Stimulated activated CD8-positive, alpha-beta memory T cell treated with anti-CD3 and anti-CD28 coated beads, Interleukin-4, amount 100 ng/mL, for 4 hours (primary cell): ENCODE measurements around the gene SH2D3C.
A peak's percentile ranks its signal among the peaks of the same experiment; 100 is the strongest.

Experiments used
- DNase-seq, 2 donors: peaks; one replicate each; pipeline ENCODE4 v3.0.0-alpha.2; 2020; ENCODE audit warnings: low read depth in 2 of 2, low spot score in 1 of 2

Gene SH2D3C

DNA sequence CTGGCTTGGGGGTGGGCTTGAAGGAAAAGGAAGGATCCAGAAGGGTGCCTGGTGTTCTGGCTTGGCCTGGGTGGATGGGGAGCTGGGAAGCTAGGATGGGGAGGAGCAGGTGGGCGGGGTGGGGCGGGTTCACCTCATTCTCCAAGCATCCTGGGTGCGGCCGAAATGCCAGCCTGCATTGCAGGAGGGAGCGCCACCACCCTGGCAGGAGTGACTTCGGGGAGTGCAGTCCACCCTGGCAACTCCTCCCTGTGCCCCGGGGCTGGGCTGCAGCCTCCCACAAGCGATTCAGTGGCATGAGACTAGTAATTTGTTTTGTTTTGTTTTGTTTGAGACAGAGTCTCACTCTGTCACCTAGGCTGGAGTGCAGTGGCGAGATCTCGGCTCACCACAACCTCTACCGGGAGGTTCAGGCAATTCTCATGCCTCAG, 57.1 kb downstream of the SH2D3C start:
- DNase-seq: no peak

DNA sequence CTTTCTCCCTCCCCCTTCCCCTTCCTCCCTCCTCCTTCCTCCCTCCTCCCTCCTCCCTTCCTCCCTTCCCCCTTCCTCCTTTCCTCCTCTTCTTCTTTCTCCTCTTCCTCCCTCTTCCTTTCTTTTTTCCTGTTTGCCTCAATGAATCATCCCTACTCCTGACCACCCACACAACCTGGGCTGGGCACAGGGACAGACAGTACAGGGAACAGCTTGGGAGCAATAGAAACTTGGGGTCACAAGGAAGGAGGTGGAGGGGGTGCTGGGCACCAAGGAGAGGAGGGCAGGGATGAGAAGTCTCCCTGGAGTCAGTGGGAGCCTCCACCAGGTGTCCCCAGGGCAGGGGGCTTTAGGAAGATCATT, 57.6 kb downstream of the SH2D3C start:
- DNase-seq: no peak

DNA sequence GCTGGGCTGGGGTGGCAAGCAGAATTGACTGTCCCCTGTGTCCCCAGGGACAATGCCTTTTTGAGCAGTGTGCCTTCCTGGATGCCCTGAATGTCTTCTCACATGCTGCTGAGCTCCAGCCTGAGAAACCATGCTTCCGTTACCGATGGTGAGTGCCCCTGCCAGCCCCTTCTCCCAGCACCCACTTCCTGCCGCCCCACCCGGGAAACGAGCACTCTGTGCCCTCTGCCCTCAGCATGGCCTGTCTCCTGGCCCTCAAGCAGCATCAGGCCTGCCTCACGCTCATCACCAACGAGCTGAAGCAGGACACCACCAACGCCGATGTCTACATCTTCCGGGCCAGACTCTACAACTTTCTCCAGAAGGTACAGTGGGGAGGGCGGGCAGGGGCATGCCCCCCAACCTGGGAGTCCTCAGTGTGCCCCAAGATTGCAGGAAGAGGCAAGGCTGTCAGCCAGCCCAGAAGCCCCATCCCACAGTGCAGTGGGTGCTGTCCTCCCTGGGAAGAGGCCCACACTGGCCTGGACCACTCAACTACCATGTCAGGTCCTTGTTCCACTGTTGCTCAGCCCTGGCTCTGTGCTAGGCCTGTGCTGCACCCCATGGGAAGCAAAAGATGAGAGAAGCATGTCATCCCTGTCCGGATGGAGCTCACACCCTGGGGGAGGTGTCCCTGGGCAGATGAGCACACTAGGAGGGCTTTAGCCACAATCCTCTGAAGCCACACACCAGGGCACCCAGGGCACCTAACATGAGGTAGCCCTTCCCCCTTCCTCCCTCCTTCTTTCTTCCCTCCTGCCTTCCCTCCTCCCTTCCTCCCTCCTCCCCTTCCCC, 58.2 kb downstream of the SH2D3C start:
- DNase-seq: no peak

DNA sequence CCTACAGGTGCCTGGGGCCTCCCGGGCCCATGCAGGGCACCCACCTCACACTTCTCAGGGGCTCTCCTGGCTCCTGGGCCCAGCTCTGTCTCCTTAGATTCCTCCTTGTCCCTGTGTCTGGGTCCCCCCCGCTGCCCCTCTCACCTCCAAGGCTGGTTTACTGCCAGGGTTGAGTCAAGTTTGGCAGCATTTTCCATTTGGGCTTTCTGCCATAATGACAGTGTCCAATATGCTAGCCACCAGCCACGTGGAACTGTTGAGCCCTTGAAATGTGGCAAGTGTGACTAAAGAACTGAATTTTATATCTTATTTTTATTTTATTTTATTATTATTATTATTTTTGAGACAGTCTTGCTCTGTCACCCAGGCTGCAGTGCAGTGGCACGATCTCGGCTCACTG, 60.7 kb downstream of the SH2D3C start:
- no peak for DNase-seq

DNA sequence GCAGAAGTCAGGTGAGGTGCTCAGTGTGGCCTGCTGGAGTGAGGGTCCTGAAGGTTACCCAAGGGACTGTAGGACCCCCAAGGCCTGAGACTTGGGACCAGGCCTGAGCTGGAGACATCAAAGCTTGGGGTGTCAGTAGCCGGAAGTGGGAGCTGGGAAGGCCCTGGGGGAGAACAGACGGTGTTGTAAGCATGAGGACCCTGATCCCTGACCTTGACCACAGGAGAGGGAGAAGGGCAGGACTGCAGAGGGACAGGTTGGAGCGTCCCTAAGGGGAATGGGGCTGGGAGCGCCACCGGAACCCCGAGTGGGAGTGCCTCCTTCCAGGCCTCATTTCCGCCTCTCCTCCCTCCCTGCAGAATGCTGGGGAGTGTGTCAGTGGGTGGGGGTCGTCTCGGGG, 62.1 kb downstream of the SH2D3C start:
- DNase-seq: no peak

DNA sequence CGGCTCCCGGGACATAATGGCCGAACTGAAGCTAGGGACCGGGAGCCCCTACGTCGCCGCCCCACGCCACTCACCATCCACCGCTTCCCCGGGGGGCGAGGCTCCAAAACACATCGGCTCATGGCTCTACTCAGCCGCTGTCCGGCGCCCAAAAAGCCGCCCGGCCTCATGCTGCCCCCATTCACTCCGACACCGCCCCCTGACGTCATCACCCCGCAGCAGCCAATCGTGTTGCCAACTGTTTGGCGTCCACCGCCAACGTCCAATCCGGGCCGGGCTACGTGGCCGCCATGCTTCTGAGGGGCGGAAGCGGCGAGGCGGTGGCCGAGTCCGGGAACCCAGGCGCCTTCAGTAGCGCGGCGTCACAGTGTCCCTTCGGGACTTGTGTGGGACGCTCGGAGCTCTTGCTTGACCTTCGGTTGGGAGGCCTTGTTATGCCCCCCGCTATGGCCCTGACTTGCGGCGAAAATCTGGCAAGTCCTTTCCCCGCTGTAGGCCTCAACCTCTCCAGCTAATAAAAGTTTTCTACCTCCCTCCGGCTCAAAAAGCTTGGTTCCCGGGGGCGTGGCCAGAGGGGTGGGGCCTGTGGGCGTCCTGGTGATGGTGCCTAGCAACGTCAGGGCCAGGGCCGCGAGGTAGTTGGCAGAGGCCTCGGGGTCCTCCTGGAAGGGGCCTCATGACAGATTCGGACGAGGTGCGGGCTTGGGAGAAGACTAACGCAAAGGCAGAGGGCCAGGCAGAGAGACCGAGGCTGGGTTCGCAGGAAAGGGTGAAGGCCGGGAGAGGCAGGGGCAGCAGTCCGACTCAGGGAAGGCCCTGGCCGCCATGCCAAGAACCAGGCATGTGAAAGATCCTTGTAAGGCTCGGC, 62.8 kb downstream of the SH2D3C start, which contains the start of the genes PTRH1 and TTC16:
Gene PTRH1, minus strand, starts transcription at position 194 of the 868 bp plus-strand sequence. Its CDS starts 24 bp downstream, at position 170.
Gene TTC16, plus strand, starts transcription at position 610 of the 868 bp plus-strand sequence. Its CDS starts 67 bp downstream, at position 677.
- peak; percentile 95 to 96 for DNase-seq

DNA sequence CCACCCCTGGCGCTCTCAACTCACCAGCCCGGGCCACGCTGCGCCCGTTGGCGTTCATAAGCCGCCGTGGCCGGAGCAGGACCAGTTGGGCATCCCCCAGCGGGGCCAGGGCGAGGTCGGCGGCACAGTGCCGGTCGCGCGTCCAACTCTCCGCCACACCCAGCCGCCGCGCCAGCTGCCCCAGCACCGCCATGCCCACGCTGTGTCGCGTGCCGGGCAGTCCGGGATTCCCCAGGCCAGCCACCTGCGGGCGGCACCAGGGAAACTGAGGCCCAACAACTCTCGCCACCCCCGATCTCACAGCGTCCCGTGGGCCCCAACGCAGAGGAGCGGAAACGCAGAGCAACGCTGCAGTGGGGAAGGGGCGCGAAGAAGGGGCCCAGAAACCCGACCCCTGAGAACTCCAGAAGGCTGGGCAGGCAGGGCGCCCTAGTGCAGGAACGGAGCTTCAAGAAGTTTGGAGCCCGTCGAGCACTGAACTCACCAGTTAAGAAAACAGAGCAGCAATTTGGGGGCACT, 63.5 kb downstream of the SH2D3C start:
- DNase-seq: no peak

DNA sequence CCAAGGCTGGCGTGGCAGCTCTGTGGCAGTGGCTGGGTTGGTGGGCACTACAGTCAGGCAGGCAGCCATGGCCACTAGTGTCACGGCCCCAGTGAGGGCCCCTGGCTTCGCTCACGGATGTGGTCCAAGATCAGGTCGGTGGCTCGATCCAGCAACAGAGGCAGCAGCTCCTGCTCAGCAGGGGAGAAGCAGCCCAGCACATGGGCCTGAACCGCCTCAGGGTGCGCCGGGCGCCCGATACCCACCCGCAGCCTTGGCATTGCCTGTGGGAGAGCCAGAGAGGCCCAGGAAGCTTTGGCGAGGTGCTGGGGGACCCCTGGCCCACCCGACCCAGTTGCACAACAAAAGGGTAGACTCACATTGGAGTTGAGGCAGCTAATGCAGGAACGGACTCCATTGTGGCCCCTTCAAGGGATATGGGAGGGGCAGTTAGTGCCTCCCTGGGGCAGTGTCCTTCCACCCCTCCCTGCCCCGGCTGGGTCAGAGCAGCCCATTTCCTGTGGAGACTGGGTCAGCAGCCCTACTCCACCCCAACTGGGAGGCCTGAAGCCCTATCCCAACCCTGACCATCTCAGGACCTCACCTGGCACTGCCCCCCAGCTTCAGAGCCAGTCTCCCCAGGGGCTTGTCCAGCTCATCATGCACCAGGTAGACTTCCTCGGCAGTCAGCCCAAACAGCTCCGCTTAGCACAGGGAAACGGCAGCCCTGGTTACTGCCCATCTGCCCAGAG, 64.3 kb downstream of the SH2D3C start:
- no peak for DNase-seq

DNA sequence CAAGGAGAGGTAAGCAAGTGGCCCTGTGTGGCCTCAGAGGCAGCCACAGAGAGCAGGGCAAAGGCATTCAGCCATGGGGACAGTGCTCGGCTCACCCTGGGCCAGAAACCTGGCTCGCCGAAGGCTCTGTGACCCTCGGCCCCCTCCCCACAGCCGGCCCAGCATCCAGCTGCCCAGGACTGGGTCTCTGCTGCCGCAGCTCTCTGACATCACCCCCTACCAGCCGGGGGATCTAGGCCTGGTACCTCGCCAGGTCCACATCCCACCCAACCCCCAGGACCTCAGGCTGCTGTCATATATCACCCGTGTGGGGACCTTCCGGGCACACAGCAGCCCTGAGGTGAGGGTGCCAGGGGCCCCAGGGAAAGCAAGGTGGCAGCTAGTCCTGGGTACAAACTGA, 65.6 kb downstream of the SH2D3C start:
- no peak for DNase-seq

DNA sequence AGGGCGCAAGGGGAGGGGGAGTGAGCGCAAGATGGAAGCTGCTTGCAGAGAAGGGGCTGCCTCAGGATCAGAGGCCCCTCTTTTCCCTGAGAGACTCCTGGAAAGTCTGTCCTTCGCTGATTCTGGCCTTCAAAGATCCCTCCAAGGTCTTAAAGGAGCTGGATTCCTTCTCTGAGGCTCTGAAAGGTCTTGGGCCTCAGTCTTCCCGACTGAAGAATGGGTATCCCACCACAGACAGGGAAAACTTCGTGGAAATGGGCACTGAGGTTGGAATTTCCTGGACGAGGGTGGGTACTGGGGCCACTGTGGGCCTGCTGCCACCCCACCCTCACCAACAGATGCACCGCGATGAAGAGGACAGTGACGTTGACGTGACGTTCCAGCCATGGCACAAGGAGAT, 66.1 kb downstream of the SH2D3C start:
- DNase-seq: no peak

DNA sequence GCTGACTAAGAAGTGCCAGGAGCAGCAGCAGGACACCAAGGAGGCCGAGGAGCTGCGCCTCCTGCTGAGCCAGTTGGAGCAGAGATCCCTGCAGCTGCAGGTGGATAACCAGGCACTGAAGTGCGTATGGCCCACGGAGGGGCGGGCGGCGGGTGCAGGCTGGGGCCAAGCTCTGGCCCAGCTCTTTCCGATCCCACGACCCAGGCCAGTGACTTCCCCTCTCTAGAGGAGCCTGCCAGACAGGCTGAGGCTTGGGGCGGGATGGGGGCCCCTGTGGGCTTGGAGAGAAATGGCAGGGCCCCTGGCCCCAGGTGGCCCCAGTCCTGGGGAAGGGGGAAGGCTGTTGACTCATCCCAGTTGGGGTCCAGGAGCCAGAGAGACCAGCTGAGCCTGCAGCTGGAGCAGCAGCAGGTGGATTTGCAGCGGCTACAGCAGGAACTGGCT, 66.6 kb downstream of the SH2D3C start:
- DNase-seq: no peak

DNA sequence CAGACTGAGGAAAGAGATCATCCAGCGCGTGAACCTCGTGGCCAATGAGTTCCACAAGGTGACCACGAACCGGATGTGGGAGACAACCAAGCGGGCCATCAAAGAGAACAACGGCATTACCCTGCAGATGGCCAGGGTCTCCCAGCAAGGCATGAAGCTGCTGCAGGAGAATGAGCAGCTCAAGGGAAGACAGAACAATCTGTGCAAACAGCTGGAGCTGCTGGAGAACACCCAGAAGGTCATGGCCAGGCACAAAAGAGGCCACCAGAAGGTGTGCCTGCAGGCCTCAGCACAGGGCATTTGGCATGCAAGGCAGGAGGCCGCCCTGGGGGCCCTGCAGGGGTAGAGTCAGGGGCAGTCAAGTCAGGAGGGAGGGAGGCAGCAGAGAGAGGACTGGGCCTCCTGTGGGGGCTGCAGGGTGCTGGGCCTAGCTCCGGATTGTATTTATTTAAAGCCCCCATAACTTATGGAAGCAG, 67.2 kb downstream of the SH2D3C start:
- no peak for DNase-seq

DNA sequence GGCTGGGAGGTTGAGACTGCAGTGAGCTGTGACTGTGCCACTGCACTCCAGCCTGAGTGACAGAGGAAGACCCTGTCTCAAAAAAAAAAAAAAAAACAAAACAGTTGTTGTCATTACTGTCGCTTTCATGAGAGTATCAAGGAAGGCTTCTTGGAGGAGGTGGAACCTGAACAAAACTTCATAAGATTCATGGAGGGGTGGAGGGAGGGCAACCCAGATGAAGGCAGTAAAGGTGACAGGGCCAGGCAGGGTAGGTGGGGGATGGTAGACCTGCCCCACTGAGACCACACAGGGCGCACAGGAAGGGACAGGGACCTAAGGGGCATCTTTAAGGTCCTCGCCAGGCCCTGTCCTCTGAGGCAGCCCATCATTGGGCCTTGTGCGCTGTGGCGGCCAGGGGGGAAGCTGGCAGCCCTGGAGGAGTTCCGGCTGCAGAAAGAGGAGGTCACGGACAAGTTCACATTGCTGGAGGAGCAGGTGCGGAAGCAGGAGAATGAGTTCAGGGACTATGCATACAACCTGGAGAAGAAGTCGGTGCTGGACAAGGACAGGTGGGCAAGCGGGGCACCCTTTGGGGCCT, 68.2 kb downstream of the SH2D3C start:
- DNase-seq: no peak

DNA sequence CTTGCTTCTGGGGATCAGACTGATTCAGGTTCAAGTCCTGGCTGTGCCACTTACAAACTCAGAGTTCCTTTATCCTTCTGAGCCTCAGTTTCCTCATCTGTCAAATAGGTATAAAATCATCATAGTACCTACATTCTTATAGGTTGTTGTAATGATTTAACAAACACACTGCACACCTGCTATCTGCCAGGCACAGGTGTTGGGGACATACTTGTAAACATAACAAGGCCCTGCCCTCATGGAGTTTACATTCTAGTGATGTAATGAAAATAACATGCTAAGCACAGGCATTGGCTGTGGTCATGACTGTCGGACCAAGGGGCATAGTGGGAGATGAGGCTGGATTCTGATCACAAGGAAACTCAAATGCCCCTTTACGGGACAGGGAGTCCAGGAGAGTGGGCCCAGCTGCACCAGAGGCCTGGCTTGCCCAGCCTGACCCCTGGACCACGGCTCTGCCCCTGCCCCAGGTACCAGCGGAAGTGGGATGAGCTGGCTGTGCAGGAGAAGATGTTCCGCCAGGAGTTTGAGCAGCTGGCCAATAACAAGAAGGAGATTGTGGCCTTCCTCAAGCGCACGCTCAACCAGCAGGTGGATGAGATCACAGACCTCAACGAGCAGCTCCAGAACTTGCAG, 69.4 kb downstream of the SH2D3C start:
- DNase-seq: no peak

DNA sequence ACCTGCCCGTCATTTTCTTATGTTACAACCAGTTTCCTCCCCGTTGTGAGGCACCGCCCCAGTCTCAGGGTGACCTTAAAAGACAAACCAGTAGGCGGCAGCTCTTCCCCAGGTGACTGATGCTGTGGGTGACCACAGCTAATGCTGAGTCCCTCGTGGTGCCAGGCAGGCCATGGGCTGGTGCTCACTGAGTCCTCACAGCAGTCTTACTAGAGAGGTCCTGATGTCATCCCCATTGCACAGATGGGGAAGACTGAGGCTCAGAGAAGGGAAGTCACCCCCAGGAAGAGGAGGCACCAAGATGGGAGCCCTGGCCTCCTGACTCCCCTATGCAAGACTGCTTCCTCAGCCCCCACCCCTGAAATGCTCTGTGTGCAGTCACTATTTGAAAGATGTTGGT, 70.7 kb downstream of the SH2D3C start:
- DNase-seq: no peak

DNA sequence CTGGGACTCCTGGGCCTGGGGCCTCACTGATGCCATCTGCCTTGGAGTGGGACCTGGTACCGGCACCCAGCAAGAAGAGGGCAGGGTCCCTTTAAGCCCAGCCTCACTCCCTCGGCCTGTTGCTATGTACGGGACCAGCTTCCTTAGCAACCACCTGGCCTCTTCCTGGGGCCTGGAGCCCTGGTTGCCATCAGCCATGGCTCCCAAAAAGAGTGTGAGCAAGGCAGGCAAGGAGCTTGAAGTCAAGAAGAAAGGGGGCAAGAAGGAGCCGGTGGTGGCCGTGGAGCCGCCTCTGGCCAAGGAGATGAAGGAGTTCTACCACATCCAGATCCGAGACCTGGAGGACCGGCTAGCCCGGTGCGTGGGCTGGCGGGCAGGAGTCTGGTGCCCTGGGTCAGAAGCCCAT, 71.6 kb downstream of the SH2D3C start, which contains the start of gene CFAP157:
Gene CFAP157, plus strand, starts transcription at position 153 of the 406 bp plus-strand sequence. Its CDS starts 44 bp downstream, at position 197.
- DNase-seq: no peak

DNA sequence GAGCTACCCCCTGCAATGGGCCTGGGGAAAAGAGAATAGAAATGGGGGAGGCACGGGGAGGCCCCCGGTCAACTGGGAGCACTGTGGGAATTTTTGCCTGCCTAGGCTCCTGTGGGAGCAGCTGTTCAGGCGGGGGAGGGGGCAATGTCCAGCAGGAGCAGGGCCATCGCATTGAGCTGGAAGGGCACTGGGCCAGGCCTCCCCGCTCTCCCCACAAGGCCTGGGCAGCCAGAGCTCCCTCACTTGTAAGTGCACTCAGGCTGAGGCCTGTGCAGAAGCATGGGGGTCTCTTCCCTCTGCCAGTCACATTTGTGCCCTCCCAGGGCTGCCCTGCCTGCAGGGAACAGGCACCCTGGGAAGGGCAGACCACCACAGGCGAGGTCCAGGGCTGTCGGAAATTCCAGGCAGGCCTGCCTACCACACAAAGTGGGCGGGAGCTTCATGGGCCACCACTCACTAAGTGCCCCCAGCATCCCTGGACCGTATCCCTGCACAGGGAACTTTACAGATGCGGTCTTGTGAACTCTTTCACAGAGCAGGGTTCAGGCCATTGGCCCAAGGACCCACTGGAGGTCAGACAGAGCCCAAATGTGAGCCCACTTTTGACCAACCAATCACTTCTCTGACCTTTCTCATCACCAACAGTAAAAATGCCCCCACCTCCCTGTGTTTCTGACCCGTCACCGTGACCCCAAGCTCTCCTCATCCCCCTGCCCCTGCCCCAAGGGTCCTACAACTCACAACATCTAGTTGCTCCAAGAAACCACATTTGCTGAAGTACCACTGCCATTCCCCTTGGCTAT, 72.7 kb downstream of the SH2D3C start:
- no peak for DNase-seq

DNA sequence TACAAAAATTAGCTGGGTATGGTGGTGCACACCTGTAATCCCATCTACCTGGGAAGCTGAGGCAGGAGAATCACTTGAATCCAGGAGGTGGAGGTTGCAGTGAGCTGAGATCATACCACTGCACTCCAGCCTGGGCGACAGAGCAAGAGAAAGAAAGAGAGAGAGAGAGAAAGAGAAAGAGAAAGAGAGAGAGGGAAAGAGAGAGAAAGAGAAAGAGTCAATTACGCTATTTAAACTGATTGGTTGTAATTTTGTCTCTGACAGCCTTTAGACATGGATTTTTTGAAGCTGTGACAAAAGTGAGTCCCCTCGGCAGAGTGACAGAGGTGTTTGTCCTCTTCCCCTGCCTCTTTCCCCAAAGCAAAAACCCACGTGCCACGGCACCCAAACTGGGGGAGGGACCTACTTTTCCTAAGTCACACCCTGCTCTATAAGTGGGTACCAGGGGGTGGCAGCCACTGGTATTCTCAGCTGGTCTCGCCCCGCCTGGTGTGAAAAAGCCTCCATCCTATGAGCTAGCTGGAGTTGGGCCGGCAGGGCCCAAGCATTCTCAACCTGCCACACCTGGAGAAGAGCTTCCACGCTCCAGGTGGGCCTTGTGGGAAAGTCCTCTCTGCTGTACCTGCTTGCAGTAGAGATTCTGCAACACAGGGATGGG, 75.0 kb downstream of the SH2D3C start:
- no peak for DNase-seq
